GM19452 (cell line): ENCODE results near the gene ZNF487.
A peak's percentile ranks its signal among the peaks of the same experiment; 100 is the strongest.
"Not testable (repeated sequence)": the region's sequence is repeated elsewhere in the genome, so short reads cannot be mapped to it uniquely, and the experiment has no call there.

Source experiments
- ATAC-seq: cut with Tn5 transposase; IDR thresholded peaks from one replicate; pipeline ENCODE4 v1.9.1; 2021; ENCODE audit not compliant: unreplicated experiment

The ZNF487 gene

GRCh38 chr10:43403911-43404703 is 32.8 kb upstream of the ZNF487 start:
- ATAC-seq = no peak

GRCh38 chr10:43404704-43405084 is 32.2 kb upstream of the ZNF487 start:
- ATAC-seq = no peak

GRCh38 chr10:43407148-43407575 is 29.7 kb upstream of the ZNF487 start:
- ATAC-seq = no peak

- peak; percentile 50 for ATAC-seq
Measured at GRCh38 chr10:43407576-43408330, 29.2 kb upstream of the ZNF487 start.

GRCh38 chr10:43408331-43408709 is 28.6 kb upstream of the ZNF487 start:
- peak; percentile 2 for ATAC-seq

GRCh38 chr10:43408710-43409384 is 28.1 kb upstream of the ZNF487 start, which contains the start of gene HNRNPF:
TSS of gene HNRNPF (minus strand) at chr10:43409186. CDS start at chr10:43387884, 21,302 bp downstream.
- ATAC-seq = peak; percentile 73

GRCh38 chr10:43409385-43410109 is 27.4 kb upstream of the ZNF487 start:
- no peak for ATAC-seq

GRCh38 chr10:43410345-43410744 is 26.6 kb upstream of the ZNF487 start:
- no peak for ATAC-seq

- ATAC-seq = no peak
Measured at GRCh38 chr10:43411536-43411935, 25.4 kb upstream of the ZNF487 start.

- no peak for ATAC-seq
Measured at GRCh38 chr10:43415544-43415943, 21.4 kb upstream of the ZNF487 start.

GRCh38 chr10:43417950-43418768 is 18.8 kb upstream of the ZNF487 start:
- no peak for ATAC-seq

- ATAC-seq = no peak
Measured at GRCh38 chr10:43419997-43420368, 16.9 kb upstream of the ZNF487 start.

- ATAC-seq = peak; percentile 83
Measured at GRCh38 chr10:43420369-43421200, 16.3 kb upstream of the ZNF487 start.

GRCh38 chr10:43421201-43421507 is 15.8 kb upstream of the ZNF487 start:
- ATAC-seq = no peak

- ATAC-seq = no peak
Measured at GRCh38 chr10:43421519-43421918, 15.4 kb upstream of the ZNF487 start.

- not testable (repeated sequence) for ATAC-seq
Measured at GRCh38 chr10:43421944-43422343, 15.0 kb upstream of the ZNF487 start.

- ATAC-seq = no peak
Measured at GRCh38 chr10:43424416-43424815, 12.5 kb upstream of the ZNF487 start.

- ATAC-seq = not testable (repeated sequence)
Measured at GRCh38 chr10:43426476-43426875, 10.4 kb upstream of the ZNF487 start.

- ATAC-seq = peak; percentile 70
Measured at GRCh38 chr10:43427166-43427825, 9.6 kb upstream of the ZNF487 start.
